Measurements from ENCODE around the gene RPH3AL. TPM values are rescaled to one million over a fixed set of nuclear protein-coding genes. Genes with fewer than 3 reads are reported as not detected.

RPH3AL gene
- total RNA-seq, 2 donors from 2014 or later = 1.3 to 3.5 TPM

GRCh38 chr17:385178-385835, 32.7 kb upstream of the RPH3AL start:
- Mint-ChIP-seq H3K4me3 (peak overlapping the region; percentile 84), H3K27me3 (peaks cover 11% of the 10 kb centered on the region), H3K4me1 (peaks cover 15% of the 10 kb centered on the region), H3K27ac (no peak overlapping the region), H3K36me3 (ENCODE audit: low read depth) (peaks cover 4% of the 10 kb centered on the region)
- peak; percentile 32 for ATAC-seq
- no peak for DNase-seq
- H3K9me3 ChIP-seq (ENCODE audit: control insufficient read depth, low read length, poor library complexity, severe bottlenecking) = no peaks in the 10 kb centered on the region

- H3K9me3 ChIP-seq (ENCODE audit: control insufficient read depth, low read length, poor library complexity, severe bottlenecking) = no peaks in the 10 kb centered on the region
- DNase-seq = no peak
- Mint-ChIP-seq H3K4me3 (peak overlapping the region; percentile 91), H3K27ac (peak overlapping the region; percentile 83), H3K27me3 (peaks cover 11% of the 10 kb centered on the region), H3K36me3 (ENCODE audit: low read depth) (peaks cover 4% of the 10 kb centered on the region), H3K4me1 (peaks cover 15% of the 10 kb centered on the region)
- ATAC-seq = peak; percentile 7
These were observed 32.1 kb upstream of the RPH3AL start for GRCh38 chr17:384622-385177.

DNA sequence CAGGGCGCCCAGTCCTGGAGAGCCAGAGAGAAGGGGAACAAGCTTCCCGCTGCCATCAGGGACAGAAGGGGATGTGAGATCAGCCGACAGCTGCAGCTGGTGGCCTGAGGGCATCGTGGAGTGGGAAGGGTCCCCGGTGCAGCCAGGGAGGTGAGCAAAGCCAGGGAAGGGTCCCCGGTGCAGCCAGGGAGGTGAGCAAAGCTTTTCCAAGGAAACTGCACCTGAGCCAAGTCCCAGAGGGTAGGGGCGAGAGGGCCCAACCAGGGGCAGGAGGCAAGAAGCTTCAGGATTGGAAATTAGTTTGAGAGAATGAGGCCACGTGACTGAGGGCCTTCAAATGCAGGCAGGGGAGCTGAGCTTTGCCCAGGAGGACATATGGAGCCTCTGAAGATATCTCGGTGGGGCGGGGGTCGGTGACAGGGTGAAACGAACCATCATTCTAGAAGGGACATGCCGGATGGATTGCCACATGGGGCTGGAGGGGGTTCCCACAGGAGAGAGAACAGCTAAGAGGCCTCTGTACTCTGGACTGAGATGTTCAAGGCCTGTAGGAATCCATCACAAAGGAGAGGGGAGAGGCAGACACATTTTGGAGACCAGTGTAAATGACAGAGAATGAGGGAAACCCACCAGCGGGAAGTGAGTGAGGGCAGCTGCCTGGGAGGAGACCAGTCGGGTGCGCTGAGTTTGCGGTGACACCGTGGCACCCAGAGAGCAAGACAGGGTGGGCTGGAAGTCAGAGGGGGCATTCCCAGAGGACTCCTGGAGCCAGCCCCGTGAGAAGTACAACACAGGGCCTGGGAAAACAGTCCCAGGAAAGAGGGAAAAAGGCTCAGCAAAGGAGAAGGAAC, 31.4 kb upstream of the RPH3AL start:
- H3K4me1 Mint-ChIP-seq = peaks cover 15% of the 10 kb centered on the region
- peaks cover 4% of the 10 kb centered on the region for H3K36me3 Mint-ChIP-seq (ENCODE audit: low read depth)
- ATAC-seq = no peak
- DNase-seq = no peak
- peaks cover 11% of the 10 kb centered on the region for H3K27me3 Mint-ChIP-seq
- no peaks in the 10 kb centered on the region for H3K9me3 ChIP-seq (ENCODE audit: control insufficient read depth, low read length, poor library complexity, severe bottlenecking)
- peak overlapping the region; percentile 83 for H3K27ac Mint-ChIP-seq
- H3K4me3 Mint-ChIP-seq = peak overlapping the region; percentile 91

DNA sequence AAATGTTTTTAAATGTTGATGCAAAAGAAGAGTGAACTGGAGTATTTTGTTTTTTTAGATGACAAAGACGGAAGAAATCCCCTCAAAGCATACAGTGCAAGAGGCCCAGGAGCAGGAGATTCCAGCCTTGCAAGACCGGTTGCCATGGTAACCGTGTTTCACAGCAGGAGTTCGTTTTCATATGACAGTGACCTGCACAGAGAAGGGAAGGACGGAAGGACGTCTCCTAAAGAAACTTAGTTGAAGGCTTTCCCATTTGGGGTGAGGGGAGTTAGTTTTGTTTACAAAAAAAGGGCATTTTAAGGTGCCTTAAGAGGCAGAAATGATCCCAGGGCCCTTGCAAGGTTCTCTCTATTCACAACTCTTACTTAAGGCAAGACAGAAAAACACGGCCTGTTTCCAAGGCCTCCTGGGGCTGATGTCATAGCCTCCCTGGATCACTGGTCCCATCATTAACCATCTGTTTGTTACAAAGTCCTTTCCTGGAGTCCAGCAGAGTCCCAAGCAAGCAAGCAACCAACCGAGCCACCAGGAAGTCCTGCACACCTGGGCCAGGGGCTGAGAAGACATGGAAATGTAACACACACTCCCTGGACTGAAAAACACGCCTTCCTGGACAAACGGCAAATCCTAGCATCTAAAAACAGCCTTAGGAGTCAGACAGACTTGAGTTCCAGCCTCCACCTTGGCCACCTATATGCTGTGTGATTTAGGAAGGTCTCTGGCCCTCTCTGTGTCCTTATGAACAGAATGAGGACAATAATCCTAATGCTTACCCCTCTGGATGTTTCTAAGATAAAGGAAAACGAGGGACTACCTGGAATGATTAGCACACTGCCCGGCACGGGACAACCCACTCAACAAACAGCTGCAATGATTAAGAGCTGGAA, 30.3 kb upstream of the RPH3AL start:
- H3K27ac Mint-ChIP-seq = peak overlapping the region; percentile 83
- peaks cover 4% of the 10 kb centered on the region for H3K36me3 Mint-ChIP-seq (ENCODE audit: low read depth)
- ATAC-seq (no peak), DNase-seq (no peak)
- no peak overlapping the region for H3K4me3 Mint-ChIP-seq
- H3K9me3 ChIP-seq (ENCODE audit: control insufficient read depth, low read length, poor library complexity, severe bottlenecking) = no peaks in the 10 kb centered on the region
- H3K27me3 Mint-ChIP-seq = peaks cover 10% of the 10 kb centered on the region
- peaks cover 15% of the 10 kb centered on the region for H3K4me1 Mint-ChIP-seq

DNA sequence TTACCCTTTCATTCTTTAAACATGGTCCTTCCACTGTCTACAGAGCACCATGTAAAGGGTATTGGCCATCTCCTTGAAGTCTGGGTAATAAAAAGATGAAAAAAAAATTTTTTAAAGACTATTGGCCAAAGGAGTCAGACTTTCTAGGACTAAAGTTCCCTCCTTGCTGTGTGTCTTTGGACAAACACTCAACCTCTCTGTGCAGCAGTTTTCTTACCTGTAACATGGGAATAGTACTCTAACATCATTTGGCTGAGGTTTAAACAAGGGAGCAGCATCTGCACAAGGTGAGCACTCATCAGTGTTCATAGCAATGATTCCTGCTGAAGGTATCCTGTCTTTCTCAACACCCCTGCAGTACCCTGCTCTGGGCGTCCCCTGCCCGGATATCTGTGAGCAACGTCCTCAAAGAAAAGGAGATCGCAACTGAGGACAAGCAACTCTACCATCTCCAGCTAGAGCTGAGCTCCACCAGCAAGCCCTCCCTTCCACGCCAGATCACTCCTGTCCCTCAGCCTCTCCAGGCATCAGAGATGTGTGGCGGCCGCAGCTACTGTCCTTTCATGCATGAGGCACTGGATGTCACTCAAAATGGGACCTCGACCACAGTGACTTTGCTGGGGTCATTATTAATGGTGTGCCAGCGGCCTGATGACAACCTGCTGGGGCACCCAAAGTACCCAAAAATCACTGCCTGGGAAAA, 29.5 kb upstream of the RPH3AL start:
- H3K4me3 Mint-ChIP-seq = no peak overlapping the region
- peak overlapping the region; percentile 24 for H3K27ac Mint-ChIP-seq
- peaks cover 12% of the 10 kb centered on the region for H3K4me1 Mint-ChIP-seq
- DNase-seq = no peak
- no peak for ATAC-seq
- H3K9me3 ChIP-seq (ENCODE audit: control insufficient read depth, low read length, poor library complexity, severe bottlenecking) = no peaks in the 10 kb centered on the region
- H3K36me3 Mint-ChIP-seq (ENCODE audit: low read depth) = peaks cover 2% of the 10 kb centered on the region
- peaks cover 5% of the 10 kb centered on the region for H3K27me3 Mint-ChIP-seq

GRCh38 chr17:381516-381915, 28.9 kb upstream of the RPH3AL start:
- Mint-ChIP-seq H3K36me3 (ENCODE audit: low read depth) (peaks cover 2% of the 10 kb centered on the region), H3K4me1 (peaks cover 12% of the 10 kb centered on the region), H3K27ac (peak overlapping the region; percentile 24), H3K4me3 (peak overlapping the region; percentile 67), H3K27me3 (peaks cover 2% of the 10 kb centered on the region)
- H3K9me3 ChIP-seq (ENCODE audit: control insufficient read depth, low read length, poor library complexity, severe bottlenecking) = no peaks in the 10 kb centered on the region
- DNase-seq = no peak
- ATAC-seq = no peak

- Mint-ChIP-seq H3K36me3 (ENCODE audit: low read depth) (peaks cover 2% of the 10 kb centered on the region), H3K4me1 (peaks cover 12% of the 10 kb centered on the region), H3K27ac (peak overlapping the region; percentile 74), H3K27me3 (peaks cover 6% of the 10 kb centered on the region), H3K4me3 (no peak overlapping the region)
- no peak for DNase-seq
- H3K9me3 ChIP-seq (ENCODE audit: control insufficient read depth, low read length, poor library complexity, severe bottlenecking) = no peaks in the 10 kb centered on the region
- no peak for ATAC-seq
These were observed 27.2 kb upstream of the RPH3AL start for GRCh38 chr17:379531-380465.

GRCh38 chr17:378068-378467, 25.5 kb upstream of the RPH3AL start:
- Mint-ChIP-seq H3K27ac (no peak overlapping the region), H3K36me3 (ENCODE audit: low read depth) (no peaks in the 10 kb centered on the region), H3K4me1 (peaks cover 3% of the 10 kb centered on the region), H3K4me3 (no peak overlapping the region), H3K27me3 (peaks cover 6% of the 10 kb centered on the region)
- ATAC-seq (no peak), DNase-seq (no peak)
- no peaks in the 10 kb centered on the region for H3K9me3 ChIP-seq (ENCODE audit: control insufficient read depth, low read length, poor library complexity, severe bottlenecking)

- Mint-ChIP-seq H3K27me3 (peaks cover 6% of the 10 kb centered on the region), H3K36me3 (ENCODE audit: low read depth) (no peaks in the 10 kb centered on the region), H3K4me3 (no peak overlapping the region), H3K27ac (no peak overlapping the region), H3K4me1 (peaks cover 8% of the 10 kb centered on the region)
- ATAC-seq (no peak), DNase-seq (no peak)
- no peaks in the 10 kb centered on the region for H3K9me3 ChIP-seq (ENCODE audit: control insufficient read depth, low read length, poor library complexity, severe bottlenecking)
These were observed 24.6 kb upstream of the RPH3AL start for GRCh38 chr17:376936-377863.

DNA sequence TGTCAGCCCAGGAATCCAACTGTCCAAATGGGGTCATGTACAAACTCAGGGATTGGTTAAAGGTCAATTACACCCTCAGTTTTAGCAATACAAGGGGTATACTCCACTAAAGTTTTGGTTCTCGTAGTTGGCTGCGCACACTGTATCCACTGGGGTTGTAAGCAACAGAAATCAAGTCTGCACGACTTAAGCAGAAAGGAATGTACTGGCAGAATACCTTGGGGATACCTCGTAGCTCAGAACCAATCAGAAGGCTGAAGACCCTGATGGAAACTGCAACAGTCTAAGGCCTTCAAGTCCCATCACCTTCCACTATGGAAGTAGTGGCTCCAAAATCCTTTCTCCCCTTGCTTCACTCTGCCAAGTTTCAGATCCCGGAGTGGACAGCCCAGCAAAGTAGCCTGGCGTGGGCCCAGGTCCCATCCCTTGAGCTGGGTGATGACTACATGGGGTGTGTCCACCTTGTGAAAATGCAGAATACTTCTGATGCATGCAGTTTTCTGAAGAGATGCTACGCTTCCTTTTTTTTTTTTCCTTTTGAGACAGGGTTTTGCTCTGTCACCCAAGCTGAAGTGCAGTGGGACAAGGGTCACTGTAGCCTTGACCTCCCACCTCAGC, 21.1 kb upstream of the RPH3AL start:
- no peaks in the 10 kb centered on the region for H3K9me3 ChIP-seq (ENCODE audit: control insufficient read depth, low read length, poor library complexity, severe bottlenecking)
- Mint-ChIP-seq H3K27ac (no peak overlapping the region), H3K4me1 (peaks cover 5% of the 10 kb centered on the region), H3K27me3 (peaks cover 6% of the 10 kb centered on the region), H3K36me3 (ENCODE audit: low read depth) (no peaks in the 10 kb centered on the region), H3K4me3 (no peak overlapping the region)
- DNase-seq (no peak), ATAC-seq (no peak)

Measured in T-helper 17 cell (primary cell).